H1 (cell line): ENCODE measurements around the gene PARD6A. TPM values are rescaled to one million over a fixed set of nuclear protein-coding genes. Genes with fewer than 3 reads are reported as not detected.

ENCODE experiments used
- CTCF ChIA-PET: fragments of 300-600 bp; sonication (Branson Sonifier 250); formaldehyde crosslinking; loops from one replicate; lab custom pipeline; 2021; ENCODE audit not compliant: partially characterized antibody; lab: Charles Lee
- POLR2A ChIA-PET: fragments of 300-600 bp; sonication (Branson Sonifier 250); formaldehyde crosslinking; loops from one replicate; lab custom pipeline; 2021; ENCODE audit warnings: inconsistent platforms; ENCODE audit not compliant: partially characterized antibody; lab: Charles Lee
- DNase-seq, 2 experiments: peaks; one replicate each; pipeline versions ENCODE4 v3.0.0 to v3.0.0-alpha.2; 2010 to 2022; ENCODE audit warnings: low spot score in 2 of 2, low read depth in 1 of 2, mixed read lengths in 1 of 2
- FAIRE-seq: peaks from 2 replicates; lab custom pipeline; 2011; peaks lifted over from hg19 to GRCh38; lab: Jason Lieb, UNC
- H2AFZ ChIP-seq: 2 replicates; pipeline ENCODE4 v1.8.1; 2012; ENCODE audit warnings: low read length, inconsistent platforms
- H2AK5ac ChIP-seq: 2 replicates; pipeline ENCODE4 v1.6.1; 2013; ENCODE audit warnings: low read depth, low read length
- H2BK120ac ChIP-seq: replicated peaks from 2 replicates; pipeline ENCODE3; 2013; ENCODE audit warnings: low read depth, low read length, inconsistent platforms
- H2BK12ac ChIP-seq: 2 replicates; pipeline ENCODE4 v1.6.1; 2013; ENCODE audit warnings: low read depth, low read length
- H2BK15ac ChIP-seq: 2 replicates; pipeline ENCODE4 v1.6.1; 2013; ENCODE audit warnings: low read length
- H2BK20ac ChIP-seq: 2 replicates; pipeline ENCODE4 v1.6.1; 2013; ENCODE audit warnings: low read length
- H2BK5ac ChIP-seq: 2 replicates; pipeline ENCODE4 v1.6.1; 2013; ENCODE audit warnings: low read depth, low read length
- H3K14ac ChIP-seq: 2 replicates; pipeline ENCODE4 v1.6.1; 2013; ENCODE audit warnings: inconsistent platforms; ENCODE audit not compliant: insufficient read length
- H3K18ac ChIP-seq: 2 replicates; pipeline ENCODE4 v1.6.1; 2013; ENCODE audit warnings: low read length; ENCODE audit errors: extremely low read depth
- H3K23ac ChIP-seq: 2 replicates; pipeline ENCODE4 v1.6.1; 2013; ENCODE audit warnings: inconsistent platforms; ENCODE audit not compliant: insufficient read length
- H3K23me2 ChIP-seq: 2 replicates; pipeline ENCODE4 v1.6.1; 2013; ENCODE audit warnings: low read depth, low read length
- H3K27ac ChIP-seq: 2 replicates; pipeline ENCODE4 v1.6.1; 2011; ENCODE audit warnings: low read depth, low read length, inconsistent platforms
- H3K27me3 ChIP-seq, 4 experiments: replicated peaks in 1 of 4; 1 replicate in 1 of 4; 2 replicates in 3 of 4; pipeline versions ENCODE4 v1.6.1 to v1.8.1; 2011 to 2013; ENCODE audit warnings: low read length in 3 of 4, mild to moderate bottlenecking in 3 of 4, inconsistent platforms in 2 of 4, mixed read lengths in 2 of 4, moderate library complexity in 1 of 4; ENCODE audit not compliant: control insufficient read depth in 3 of 4, insufficient read depth in 3 of 4; ENCODE audit errors: extremely low read depth in 1 of 4
- H3K36me3 ChIP-seq, 4 experiments: 2 replicates each; pipeline versions ENCODE4 v1.6.1 to v1.8.1; 2011 to 2013; ENCODE audit warnings: mild to moderate bottlenecking in 4 of 4, low read length in 3 of 4, moderate library complexity in 2 of 4, control low read depth in 1 of 4, inconsistent platforms in 1 of 4; ENCODE audit not compliant: insufficient read depth in 4 of 4, control insufficient read depth in 2 of 4
- H3K4ac ChIP-seq: replicated peaks from 2 replicates; pipeline ENCODE3; 2013; ENCODE audit warnings: low read length, low read depth, mixed read lengths, inconsistent platforms; ENCODE audit not compliant: insufficient read length
- H3K4me1 ChIP-seq, 4 experiments: replicated peaks in 1 of 4; 1 replicate in 1 of 4; 2 replicates in 3 of 4; pipeline versions ENCODE4 v1.6.1 to v1.8.1; 2011 to 2013; ENCODE audit warnings: low read length in 3 of 4, inconsistent platforms in 2 of 4, mixed read lengths in 1 of 4; ENCODE audit not compliant: insufficient read depth in 4 of 4, control insufficient read depth in 3 of 4
- H3K4me2 ChIP-seq, 2 experiments: 2 replicates each; pipeline versions ENCODE4 v1.6.1 to v1.8.1; 2011 to 2013; ENCODE audit warnings: low read depth in 2 of 2, low read length in 2 of 2, control low read depth in 1 of 2, inconsistent platforms in 1 of 2, mild to moderate bottlenecking in 1 of 2; ENCODE audit not compliant: insufficient read depth in 1 of 2
- H3K4me3 ChIP-seq, 4 experiments: fragments of 200-600, 300-600 bp in 1 of 4; sonication (generic), shearing (Covaris generic), sonication (Bioruptor Twin) in 1 of 4; 2 replicates each; pipeline versions ENCODE4 v1.5.1 to v1.8.1; 2011 to 2016; ENCODE audit warnings: low read length in 4 of 4, low read depth in 3 of 4, control low read depth in 2 of 4, inconsistent platforms in 2 of 4, mild to moderate bottlenecking in 2 of 4, mixed read lengths in 1 of 4, moderate library complexity in 1 of 4; ENCODE audit not compliant: insufficient read depth in 2 of 4; ENCODE audit errors: extremely low read depth in 1 of 4
- H3K56ac ChIP-seq: replicated peaks from 2 replicates; pipeline ENCODE3; 2013; ENCODE audit warnings: low read depth, mild to moderate bottlenecking, mixed read lengths, low read length, inconsistent platforms; ENCODE audit not compliant: insufficient read length
- H3K79me1 ChIP-seq: 2 replicates; pipeline ENCODE4 v1.6.1; 2013; ENCODE audit warnings: low read depth, low read length, control low read depth
- H3K79me2 ChIP-seq, 2 experiments: 2 replicates each; pipeline versions ENCODE4 v1.6.1 to v1.8.1; 2012 to 2013; ENCODE audit warnings: low read length in 2 of 2, mild to moderate bottlenecking in 2 of 2, inconsistent platforms in 1 of 2; ENCODE audit not compliant: insufficient read depth in 2 of 2, control insufficient read depth in 1 of 2
- H3K9ac ChIP-seq, 4 experiments: replicated peaks in 1 of 4; 1 replicate in 1 of 4; 2 replicates in 3 of 4; pipeline versions ENCODE4 v1.6.1 to v1.8.1; 2011 to 2013; ENCODE audit warnings: low read depth in 3 of 4, low read length in 3 of 4, control low read depth in 2 of 4, mild to moderate bottlenecking in 2 of 4, moderate library complexity in 2 of 4, inconsistent platforms in 1 of 4; ENCODE audit errors: extremely low read depth in 1 of 4
- H3K9me3 ChIP-seq, 2 experiments: 2 replicates each; pipeline versions ENCODE4 v1.6.1 to v1.8.1; 2012 to 2013; ENCODE audit warnings: mild to moderate bottlenecking in 2 of 2, moderate library complexity in 2 of 2, control low read depth in 1 of 2, inconsistent platforms in 1 of 2, low read depth in 1 of 2, low read length in 1 of 2, mixed read lengths in 1 of 2; ENCODE audit not compliant: insufficient read depth in 2 of 2
- H4K20me1 ChIP-seq, 2 experiments: replicated peaks in 1 of 2; 2 replicates each; pipeline versions ENCODE3 to v1.8.1; 2011 to 2013; ENCODE audit warnings: inconsistent platforms in 2 of 2, low read length in 2 of 2, mild to moderate bottlenecking in 1 of 2; ENCODE audit not compliant: insufficient read depth in 2 of 2, control insufficient read depth in 1 of 2
- H4K5ac ChIP-seq: 2 replicates; pipeline ENCODE4 v1.6.1; 2013; ENCODE audit warnings: low read length, low read depth, mixed read lengths, inconsistent platforms; ENCODE audit not compliant: insufficient read length
- H4K8ac ChIP-seq: 2 replicates; pipeline ENCODE4 v1.8.0; 2013; ENCODE audit warnings: mild to moderate bottlenecking, moderate library complexity, low read length, inconsistent platforms; ENCODE audit not compliant: insufficient read depth; ENCODE audit errors: extremely low read depth
- H4K91ac ChIP-seq: replicated peaks from 2 replicates; pipeline ENCODE3; 2013; ENCODE audit warnings: low read length, mixed read lengths, inconsistent platforms; ENCODE audit not compliant: insufficient read length
- KDM4A ChIP-seq: IDR thresholded peaks from one replicate; pipeline ENCODE4 v1.7.1; 2012; ENCODE audit warnings: low read depth, mild to moderate bottlenecking, moderate library complexity, low read length, inconsistent platforms; ENCODE audit not compliant: severe bottlenecking
- NANOG ChIP-seq: IDR thresholded peaks from 2 replicates; pipeline ENCODE4 v1.6.1; 2011; ENCODE audit warnings: low read length, low read depth, mild to moderate bottlenecking, inconsistent platforms; ENCODE audit not compliant: insufficient read depth, poor library complexity, severe bottlenecking
- WGBS, 2 experiments: shearing (Covaris generic) in 1 of 2; methylation state at CpG; one replicate each; pipeline versions ENCODE4 v1.1.6 to v1.1.7; 2013 to 2015; ENCODE audit warnings: low lambda C conversion rate in 2 of 2, mixed read lengths in 2 of 2, inconsistent platforms in 1 of 2, low coverage in 1 of 2, missing lambda C conversion rate in 1 of 2; ENCODE audit not compliant: insufficient replicate concordance in 2 of 2, insufficient coverage in 1 of 2, insufficient read length in 1 of 2; ENCODE audit errors: extremely low coverage in 1 of 2, missing lambda C conversion rate in 1 of 2; 5-methylcytosine and 5-hydroxymethylcytosine counted together
- polyA plus RNA-seq, 7 experiments: library from polyadenylated mRNA; depleted of rRNA in 3 of 7; stranded (reverse) in 5 of 7; unstranded in 2 of 7; fragments of >200 nt in 5 of 7; fragments of 200-250 nt in 2 of 7; gene quantifications; 1 replicate in 5 of 7; 2 replicates in 1 of 7; 4 replicates in 1 of 7; pipeline versions ENCODE4 v1.2.1 to v1.2.3, GENCODE V29; 2011 to 2013; ENCODE audit warnings: missing spikeins in 2 of 7, mixed read lengths in 2 of 7
- total RNA-seq: library from RNA; stranded (reverse); fragmentation: NEBNext Ultra II Directional; extraction: Animal tissue kit (Norgen Biotek cat#: 25700); gene quantifications from 2 replicates; pipeline ENCODE4 v1.2.1, GENCODE V29; 2021

Gene PARD6A
- total and polyA plus RNA-seq, 2 of the 8 experiments (the other 6 are each of a cell fraction or from before 2014, with no cell fraction given): 15.1 to 21.8 TPM

- POLR2A ChIA-PET: interaction anchor here (3.3 kb wide), 1 partner anchor 11 kb away, joined by 16 read pairs; the partner anchor contains the start of gene GFOD2
- Histone ChIP-seq H4K20me1 (peaks cover 0 to 2% of the 10 kb centered on the region in 2 experiments), H3K79me1 (peaks cover 7% of the 10 kb centered on the region), H2BK120ac (no peak overlapping the region), H3K18ac (no peak overlapping the region), H4K8ac (no peak overlapping the region), H2AFZ (no peak overlapping the region), H3K9me3 (no peaks in the 10 kb centered on the region), H3K56ac (no peak overlapping the region), H4K91ac (no peak overlapping the region), H3K79me2 (peaks cover 0 to 56% of the 10 kb centered on the region in 2 experiments; a peak in 2 of 4 replicates), H3K14ac (no peak overlapping the region), H3K4me3 (no peak overlapping the region), H3K4me1 (peaks cover 0 to 7% (median 3%) of the 10 kb centered on the region in 4 experiments; a peak in 2 of 7 replicates), H3K27ac (no peak overlapping the region), H2BK12ac (no peak overlapping the region), H4K5ac (no peak overlapping the region), H3K4ac (no peak overlapping the region), H3K4me2 (no peak overlapping the region), H3K27me3 (no peaks in the 10 kb centered on the region), H2AK5ac (no peak overlapping the region), H2BK15ac (no peak overlapping the region), H2BK20ac (no peak overlapping the region), H3K23ac (no peak overlapping the region), H3K23me2 (no peaks in the 10 kb centered on the region), H2BK5ac (no peak overlapping the region), H3K9ac (no peak overlapping the region), H3K36me3 (no peaks in the 10 kb centered on the region; a peak in 1 of 8 replicates)
- 98% methylated on average over 5 of the region's 5 CpGs; no CpG with 5 or more reads in 1 of the 2 experiments for WGBS, 2 experiments
- DNase-seq: no peak
- CTCF ChIA-PET: interaction anchor here (0.5 to 1.1 kb wide), 4 partner anchors 31 to 202 kb away, joined by 3 read pairs; no protein-coding TSS in a partner anchor
- no peak for FAIRE-seq
- TF ChIP-seq KDM4A (no peak), NANOG (no peak)
Observed at GRCh38 chr16:67707790-67708189, 47.0 kb downstream of the PARD6A start.
